Measurements from ENCODE around the gene GPR31. TPM values are rescaled to one million over a fixed set of nuclear protein-coding genes. Genes with fewer than 3 reads are reported as not detected.
"Not testable (repeated sequence)": the region's sequence is repeated elsewhere in the genome, so short reads cannot be mapped to it uniquely, and the experiment has no call there.

The GPR31 gene, protein sequence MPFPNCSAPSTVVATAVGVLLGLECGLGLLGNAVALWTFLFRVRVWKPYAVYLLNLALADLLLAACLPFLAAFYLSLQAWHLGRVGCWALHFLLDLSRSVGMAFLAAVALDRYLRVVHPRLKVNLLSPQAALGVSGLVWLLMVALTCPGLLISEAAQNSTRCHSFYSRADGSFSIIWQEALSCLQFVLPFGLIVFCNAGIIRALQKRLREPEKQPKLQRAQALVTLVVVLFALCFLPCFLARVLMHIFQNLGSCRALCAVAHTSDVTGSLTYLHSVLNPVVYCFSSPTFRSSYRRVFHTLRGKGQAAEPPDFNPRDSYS
- total RNA-seq, result not detected

DNA sequence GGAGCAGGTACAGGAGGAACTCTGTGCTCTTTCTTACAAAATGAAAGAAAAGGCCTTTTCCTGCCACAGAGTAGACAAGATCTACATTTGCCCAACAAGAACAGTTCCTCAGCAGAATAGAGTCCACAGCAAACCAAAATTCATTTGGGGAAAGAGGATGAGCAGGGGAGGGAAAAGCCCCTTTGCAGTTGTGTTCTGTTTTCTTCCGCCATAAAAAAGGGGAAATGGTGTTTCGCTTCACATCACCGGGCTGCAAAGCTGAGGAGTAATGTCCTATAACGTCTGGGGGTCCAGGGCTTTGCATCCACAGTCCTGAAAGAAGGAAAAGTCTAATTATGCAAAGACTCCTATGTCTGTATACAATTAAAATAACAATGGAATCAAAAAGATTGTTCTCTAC lies at the start of gene GPR31:
GPR31 (minus strand) TSS at position 118 of the 400 bp plus-strand sequence. CDS start 149 bp downstream, outside the sequence.
- H3K9me3 Mint-ChIP-seq, result no peaks in the 10 kb centered on the region
- no peak within 1 kb of the TSS for H3K4me3 Mint-ChIP-seq
- intact Hi-C loops (cut with micrococcal nuclease), result no loop called here
- H3K27me3 Mint-ChIP-seq (ENCODE audit: low read depth), result no peaks in the 10 kb centered on the region
- CTCF ChIA-PET, result no interaction called here
- no peak for DNase-seq
- H3K4me1 Mint-ChIP-seq (ENCODE audit: low read depth), result peaks cover 2% of the 10 kb centered on the region
- no peaks in the 10 kb centered on the region for H3K36me3 Mint-ChIP-seq (ENCODE audit: low read depth)
- no peak within 1 kb of the TSS for H3K27ac Mint-ChIP-seq

DNA sequence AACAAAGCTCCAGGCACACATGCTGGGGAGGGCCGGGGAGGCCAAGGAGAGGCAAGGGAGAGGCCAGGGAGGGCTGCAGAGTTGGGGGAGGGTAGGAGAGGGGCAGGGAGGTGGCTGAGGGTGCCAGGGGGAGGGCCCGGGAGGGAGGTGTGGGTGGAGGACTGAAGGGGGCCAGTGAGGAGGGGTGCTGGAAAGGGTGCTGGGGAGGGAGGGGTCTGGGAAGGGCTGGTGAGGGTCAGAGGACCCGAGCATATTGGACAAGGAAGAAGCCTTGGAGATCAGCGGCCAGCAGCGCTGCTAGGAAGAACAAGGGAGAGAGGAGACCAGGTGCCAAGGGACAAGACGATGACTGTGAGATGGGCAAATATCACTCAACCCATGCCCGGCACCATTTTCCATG lies 49.7 kb upstream of the GPR31 start:
- peaks cover 4% of the 10 kb centered on the region for H3K4me1 Mint-ChIP-seq (ENCODE audit: low read depth)
- intact Hi-C loops (cut with micrococcal nuclease), result no loop called here
- no peak overlapping the region for H3K4me3 Mint-ChIP-seq
- no peaks in the 10 kb centered on the region for H3K36me3 Mint-ChIP-seq (ENCODE audit: low read depth)
- H3K27me3 Mint-ChIP-seq (ENCODE audit: low read depth), result no peaks in the 10 kb centered on the region
- no peak for DNase-seq
- no peaks in the 10 kb centered on the region for H3K9me3 Mint-ChIP-seq
- CTCF ChIA-PET, result no interaction called here
- H3K27ac Mint-ChIP-seq, result no peak overlapping the region

DNA sequence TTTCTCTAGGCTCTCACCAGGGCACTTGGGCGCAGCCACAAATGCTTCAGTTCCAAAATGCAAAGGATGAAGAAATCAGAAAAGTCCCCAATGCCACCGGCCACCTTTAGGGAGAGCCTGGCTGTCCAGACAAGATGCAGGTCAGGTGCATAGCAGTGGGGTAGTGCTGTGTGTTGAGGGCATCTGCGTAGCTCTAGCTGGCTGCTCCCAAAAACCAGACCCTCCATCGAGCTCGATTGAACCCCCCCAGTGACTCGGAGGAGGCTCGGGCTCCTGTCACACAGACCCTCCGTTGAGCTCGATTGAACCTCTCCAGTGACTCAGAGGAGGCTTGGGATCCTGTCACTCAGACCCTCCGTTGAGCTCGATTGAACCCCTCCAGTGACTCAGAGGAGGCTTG lies 47.5 kb upstream of the GPR31 start:
- H3K27ac Mint-ChIP-seq; H3K36me3 Mint-ChIP-seq (ENCODE audit: low read depth); H3K9me3 Mint-ChIP-seq; H3K4me3 Mint-ChIP-seq; intact Hi-C loops (cut with micrococcal nuclease); H3K4me1 Mint-ChIP-seq (ENCODE audit: low read depth); H3K27me3 Mint-ChIP-seq (ENCODE audit: low read depth); CTCF ChIA-PET; DNase-seq: not testable (repeated sequence)

DNA sequence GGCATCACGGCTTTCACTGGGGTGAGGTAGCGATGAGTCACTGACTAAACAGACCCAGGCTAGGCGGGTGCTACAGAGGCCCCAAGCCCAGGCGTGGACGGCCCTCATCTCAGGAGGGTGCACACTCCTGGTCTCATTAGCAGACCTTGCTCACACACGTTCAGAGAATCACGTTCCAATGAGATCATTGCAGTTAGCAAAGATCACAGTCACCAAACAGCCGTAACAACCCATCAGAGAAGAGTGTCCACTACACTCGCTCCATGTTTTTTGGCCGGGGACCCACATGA lies 46.2 kb upstream of the GPR31 start:
- CTCF ChIA-PET; H3K9me3 Mint-ChIP-seq; H3K4me1 Mint-ChIP-seq (ENCODE audit: low read depth); intact Hi-C loops (cut with micrococcal nuclease); H3K4me3 Mint-ChIP-seq; DNase-seq; H3K36me3 Mint-ChIP-seq (ENCODE audit: low read depth); H3K27ac Mint-ChIP-seq; H3K27me3 Mint-ChIP-seq (ENCODE audit: low read depth): not testable (repeated sequence)

DNA sequence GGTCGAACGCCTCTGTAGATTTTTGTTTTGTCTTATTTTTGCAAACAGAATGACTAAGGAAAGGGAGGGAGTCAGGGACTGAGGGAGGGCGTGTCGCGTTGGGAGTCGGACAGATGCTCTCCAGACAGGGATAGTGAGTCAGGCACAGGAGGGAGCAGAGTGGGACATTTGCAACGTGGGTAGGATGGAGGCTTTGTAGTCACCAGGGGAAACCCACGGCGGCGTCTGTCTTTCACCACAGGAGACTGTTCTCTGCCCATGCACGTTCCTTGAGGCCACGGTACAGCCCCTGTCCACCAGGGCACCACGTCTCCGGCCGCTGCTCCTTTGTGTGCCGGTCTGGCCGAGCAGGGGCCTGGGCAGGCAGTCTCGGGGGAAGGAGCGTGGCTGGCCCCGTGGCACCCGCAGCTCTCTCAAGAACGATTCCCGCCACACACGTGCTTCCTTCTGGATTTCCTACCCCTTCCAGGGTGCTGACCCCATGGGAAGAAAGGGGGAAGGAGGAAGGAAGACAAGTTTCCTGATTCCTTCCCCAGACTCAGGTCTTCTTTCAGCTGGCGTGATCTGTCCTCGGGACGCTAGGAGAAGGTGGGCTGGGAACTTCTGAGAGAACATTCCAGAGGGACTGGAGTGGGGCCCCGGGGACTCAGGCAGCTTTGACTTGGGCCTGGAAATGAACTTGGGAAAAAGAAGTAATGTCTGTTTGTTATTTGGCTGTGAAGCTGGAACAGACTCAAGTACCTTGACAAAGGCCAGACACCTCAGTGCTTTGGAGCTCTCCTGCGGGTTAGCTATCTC lies 45.7 kb upstream of the GPR31 start:
- DNase-seq; H3K9me3 Mint-ChIP-seq; H3K4me1 Mint-ChIP-seq (ENCODE audit: low read depth); intact Hi-C loops (cut with micrococcal nuclease); H3K36me3 Mint-ChIP-seq (ENCODE audit: low read depth); H3K4me3 Mint-ChIP-seq; H3K27me3 Mint-ChIP-seq (ENCODE audit: low read depth); H3K27ac Mint-ChIP-seq; CTCF ChIA-PET: not testable (repeated sequence)

DNA sequence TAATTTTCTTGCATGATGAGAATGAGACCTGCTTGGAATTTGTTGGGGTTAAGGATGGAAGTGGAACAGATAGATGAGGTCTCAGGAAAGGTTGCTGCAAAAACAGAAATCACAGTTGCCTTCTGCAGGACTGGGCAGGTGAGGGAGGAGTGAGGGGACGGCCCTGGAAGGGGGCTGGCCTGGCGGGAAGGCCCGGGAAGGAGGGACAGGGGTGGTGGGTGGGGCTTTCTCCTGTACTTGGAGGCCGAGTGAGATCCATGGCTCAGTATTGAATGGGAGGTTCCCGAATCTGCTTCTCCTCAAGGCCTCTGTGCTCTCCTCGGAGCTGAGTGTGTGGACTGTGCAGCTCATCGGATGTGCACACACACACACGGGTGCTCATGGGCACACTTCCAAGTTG lies 44.8 kb upstream of the GPR31 start:
- intact Hi-C loops (cut with micrococcal nuclease); H3K27me3 Mint-ChIP-seq (ENCODE audit: low read depth): not testable (repeated sequence)

DNA sequence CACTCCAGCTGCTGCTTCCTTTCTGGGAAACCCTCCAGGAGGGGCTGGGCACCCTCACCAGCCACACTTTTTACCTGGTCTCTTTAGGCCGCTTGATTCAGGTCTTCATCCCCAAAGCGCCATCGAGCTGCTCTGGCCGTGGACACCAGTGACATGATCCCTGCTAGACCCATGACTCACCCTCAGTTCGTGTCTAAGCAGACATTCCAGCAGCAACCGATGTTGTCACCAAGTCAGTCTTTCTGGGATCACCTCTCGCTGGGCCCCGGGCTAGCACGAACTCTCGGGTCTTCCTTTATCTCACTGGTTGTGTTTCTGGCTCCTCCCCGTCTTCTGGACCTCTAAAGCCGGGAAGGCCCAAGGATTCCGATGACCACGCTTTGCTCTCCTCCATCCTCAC lies 43.0 kb upstream of the GPR31 start:
- intact Hi-C loops (cut with micrococcal nuclease), result no loop called here
- no peaks in the 10 kb centered on the region for H3K36me3 Mint-ChIP-seq (ENCODE audit: low read depth)
- H3K27ac Mint-ChIP-seq, result no peak overlapping the region
- H3K4me3 Mint-ChIP-seq, result no peak overlapping the region
- H3K9me3 Mint-ChIP-seq, result no peaks in the 10 kb centered on the region
- H3K27me3 Mint-ChIP-seq (ENCODE audit: low read depth), result no peaks in the 10 kb centered on the region
- no peak for DNase-seq
- H3K4me1 Mint-ChIP-seq (ENCODE audit: low read depth), result no peaks in the 10 kb centered on the region
- CTCF ChIA-PET, result no interaction called here

More for the DNA sequence above, 44.8 kb upstream of the GPR31 start:
- H3K4me1 Mint-ChIP-seq (ENCODE audit: low read depth); CTCF ChIA-PET; DNase-seq; H3K27ac Mint-ChIP-seq; H3K4me3 Mint-ChIP-seq; H3K36me3 Mint-ChIP-seq (ENCODE audit: low read depth); H3K9me3 Mint-ChIP-seq: not testable (repeated sequence)

DNA sequence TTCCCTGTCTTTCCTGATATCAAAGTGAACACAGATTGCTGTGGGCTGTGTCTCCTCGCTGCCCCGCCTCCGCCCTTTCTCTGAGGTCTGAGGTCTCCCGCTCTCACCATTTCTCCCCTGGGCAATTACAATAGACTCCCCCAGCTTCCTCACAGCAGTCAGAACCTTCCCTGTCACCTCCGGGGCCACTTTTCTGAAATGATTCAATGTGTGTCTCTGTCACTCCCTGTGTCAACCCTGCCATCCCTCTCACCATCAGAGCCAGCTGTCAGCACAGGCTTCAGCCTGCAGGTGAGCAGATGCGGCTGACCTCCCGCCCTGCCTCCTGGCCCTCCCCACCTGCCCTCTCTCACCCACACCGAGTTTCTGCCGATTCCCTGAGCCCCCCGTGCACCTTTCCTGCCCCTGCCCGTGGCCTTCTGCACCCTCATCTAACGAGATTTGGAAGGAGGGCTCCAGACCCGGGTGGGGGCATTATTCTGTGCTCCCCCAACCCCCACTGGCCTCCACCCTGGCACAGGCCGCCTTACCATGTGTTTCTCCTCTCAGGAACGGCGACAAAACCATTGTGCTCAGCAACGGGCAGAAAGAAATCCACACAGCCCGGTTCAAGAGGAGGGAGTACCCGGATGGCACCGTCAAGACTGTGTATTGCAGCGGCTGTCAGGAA lies 38.3 kb upstream of the GPR31 start:
- H3K27me3 Mint-ChIP-seq (ENCODE audit: low read depth); CTCF ChIA-PET; intact Hi-C loops (cut with micrococcal nuclease); H3K9me3 Mint-ChIP-seq; H3K36me3 Mint-ChIP-seq (ENCODE audit: low read depth); H3K4me3 Mint-ChIP-seq; DNase-seq; H3K4me1 Mint-ChIP-seq (ENCODE audit: low read depth); H3K27ac Mint-ChIP-seq: not testable (repeated sequence)

DNA sequence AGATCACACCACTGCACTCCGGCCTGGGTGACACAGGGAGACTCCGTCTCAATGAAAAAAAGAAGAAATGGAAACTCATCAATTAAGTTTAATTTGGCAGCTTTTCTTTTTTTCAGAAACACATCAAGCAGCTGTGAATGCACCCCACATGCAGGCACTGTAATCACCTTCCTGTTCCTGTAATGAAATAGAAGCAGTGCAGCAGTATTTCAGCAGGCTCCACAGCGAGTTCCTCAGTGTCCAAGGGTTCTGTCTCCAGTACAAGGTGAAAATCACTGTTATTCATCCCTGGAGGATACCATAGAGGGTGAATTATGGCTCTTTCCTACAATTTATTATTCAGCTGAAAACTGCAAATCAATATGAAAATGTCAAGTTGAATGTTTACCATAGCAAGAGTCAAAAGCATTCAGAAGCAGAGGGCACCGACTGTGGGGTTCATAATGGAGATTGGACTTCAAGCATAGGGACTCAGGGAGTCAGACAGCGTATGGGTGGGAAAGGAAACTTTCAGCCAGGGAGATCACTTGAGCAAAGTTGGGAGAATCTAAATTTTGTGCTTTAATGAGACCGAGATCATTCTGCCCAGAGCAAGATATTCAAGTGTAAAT lies 35.8 kb upstream of the GPR31 start:
- H3K4me1 Mint-ChIP-seq (ENCODE audit: low read depth); DNase-seq; intact Hi-C loops (cut with micrococcal nuclease); CTCF ChIA-PET; H3K27ac Mint-ChIP-seq; H3K9me3 Mint-ChIP-seq; H3K4me3 Mint-ChIP-seq; H3K27me3 Mint-ChIP-seq (ENCODE audit: low read depth); H3K36me3 Mint-ChIP-seq (ENCODE audit: low read depth): not testable (repeated sequence)

DNA sequence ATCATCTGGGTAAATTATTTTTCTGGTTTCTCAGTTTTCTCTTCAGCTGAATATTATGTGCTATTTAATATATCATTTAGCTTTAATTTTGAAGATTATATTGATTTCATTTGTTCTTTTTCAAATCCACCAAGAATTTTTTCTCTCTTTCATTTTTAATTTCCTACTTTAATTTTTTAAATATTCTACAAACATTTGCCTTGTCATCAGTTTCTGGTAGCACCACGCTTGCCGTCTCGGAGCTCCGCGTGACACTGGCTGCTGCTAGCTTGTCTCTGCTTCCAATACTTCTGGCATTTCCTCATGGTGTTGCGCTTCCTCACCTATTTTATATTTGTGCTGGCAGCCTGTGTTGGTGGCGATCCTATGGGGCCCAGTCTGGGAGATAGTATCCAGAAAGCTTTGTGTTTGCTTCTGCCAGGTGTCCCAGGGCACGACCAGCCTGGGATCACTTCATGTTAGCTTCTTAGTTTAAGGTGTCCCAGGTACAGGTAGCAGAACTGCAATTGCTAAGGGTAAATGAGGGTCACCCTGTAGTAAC lies 33.3 kb upstream of the GPR31 start:
- H3K27ac Mint-ChIP-seq; H3K27me3 Mint-ChIP-seq (ENCODE audit: low read depth); H3K36me3 Mint-ChIP-seq (ENCODE audit: low read depth); H3K9me3 Mint-ChIP-seq; CTCF ChIA-PET; H3K4me3 Mint-ChIP-seq; DNase-seq; intact Hi-C loops (cut with micrococcal nuclease); H3K4me1 Mint-ChIP-seq (ENCODE audit: low read depth): not testable (repeated sequence)

DNA sequence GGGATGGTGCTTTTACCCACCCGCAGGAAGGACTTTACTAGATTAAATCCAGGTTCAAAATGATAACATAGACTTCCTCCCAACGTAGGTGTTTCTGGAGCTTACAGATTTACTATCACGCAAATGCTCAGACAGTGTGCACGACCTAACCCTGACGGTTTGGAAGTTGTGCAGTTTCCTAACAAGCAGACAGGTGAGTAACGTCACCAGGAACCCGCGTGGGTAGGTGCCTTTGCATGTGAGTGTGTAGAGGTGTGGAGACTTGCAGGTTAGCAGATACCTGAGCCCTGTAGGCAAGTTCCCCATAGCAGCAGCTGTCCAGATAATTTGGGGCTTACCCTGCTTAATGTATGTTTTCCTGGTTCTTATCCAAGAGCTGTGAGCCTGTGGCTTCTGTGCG lies 29.5 kb upstream of the GPR31 start:
- CTCF ChIA-PET; H3K27me3 Mint-ChIP-seq (ENCODE audit: low read depth); intact Hi-C loops (cut with micrococcal nuclease); H3K9me3 Mint-ChIP-seq; H3K4me3 Mint-ChIP-seq; H3K27ac Mint-ChIP-seq; H3K36me3 Mint-ChIP-seq (ENCODE audit: low read depth); DNase-seq; H3K4me1 Mint-ChIP-seq (ENCODE audit: low read depth): not testable (repeated sequence)

DNA sequence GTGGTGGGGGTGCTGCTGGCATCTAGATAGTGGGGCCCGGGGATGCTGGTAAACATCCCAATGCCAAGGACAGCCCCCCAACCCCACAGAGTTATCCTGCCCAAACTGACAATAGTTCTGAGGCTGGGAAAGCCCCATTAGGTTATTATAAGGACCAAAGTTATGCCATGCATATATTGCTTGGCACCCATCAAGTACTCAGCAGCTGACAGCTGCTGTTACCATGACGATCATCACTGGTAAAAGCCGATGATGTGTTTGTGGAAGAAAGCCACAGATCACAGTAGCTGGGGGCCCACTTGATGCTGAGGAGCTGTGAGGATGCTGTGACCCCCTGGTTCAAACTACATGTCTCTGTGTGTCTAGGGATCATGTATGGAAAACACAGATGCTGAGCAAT lies 27.3 kb upstream of the GPR31 start:
- CTCF ChIA-PET; H3K36me3 Mint-ChIP-seq (ENCODE audit: low read depth); H3K27ac Mint-ChIP-seq; H3K9me3 Mint-ChIP-seq; H3K27me3 Mint-ChIP-seq (ENCODE audit: low read depth); intact Hi-C loops (cut with micrococcal nuclease); DNase-seq; H3K4me3 Mint-ChIP-seq; H3K4me1 Mint-ChIP-seq (ENCODE audit: low read depth): not testable (repeated sequence)

Data from activated naive CD4-positive, alpha-beta T cell treated with anti-CD3 and anti-CD28 coated beads for 36 hours (primary cell).